IPS DF 19.7 (cell line): ENCODE results near the gene WDR59.
"Not testable (repeated sequence)": the region's sequence is repeated elsewhere in the genome, so short reads cannot be mapped to it uniquely, and the experiment has no call there.

Experiments used
- DNase-seq: peaks from one replicate; pipeline ENCODE4 v3.0.0-alpha.2; 2013; ENCODE audit warnings: low read depth, low spot score

WDR59 gene

GRCh38 chr16:75013123-75013522, 28.2 kb upstream of the WDR59 start:
- not testable (repeated sequence) for DNase-seq

- DNase-seq: no peak
Observed at GRCh38 chr16:75012380-75013081, 27.6 kb upstream of the WDR59 start.

- DNase-seq: no peak
Observed at GRCh38 chr16:75011634-75012307, 26.8 kb upstream of the WDR59 start.

GRCh38 chr16:75010427-75010826, 25.5 kb upstream of the WDR59 start:
- no peak for DNase-seq

GRCh38 chr16:75007443-75007842, 22.5 kb upstream of the WDR59 start:
- no peak for DNase-seq

- DNase-seq: no peak
Observed at GRCh38 chr16:75005697-75006096, 20.8 kb upstream of the WDR59 start.

GRCh38 chr16:75004460-75004859, 19.5 kb upstream of the WDR59 start:
- no peak for DNase-seq

- no peak for DNase-seq
Observed at GRCh38 chr16:75003931-75004330, 19.0 kb upstream of the WDR59 start.

GRCh38 chr16:75002474-75002873, 17.6 kb upstream of the WDR59 start:
- no peak for DNase-seq

GRCh38 chr16:75000481-75001081, 15.7 kb upstream of the WDR59 start:
- no peak for DNase-seq

- no peak for DNase-seq
Observed at GRCh38 chr16:74999609-75000480, 14.9 kb upstream of the WDR59 start.

- DNase-seq: no peak
Observed at GRCh38 chr16:74999219-74999608, 14.3 kb upstream of the WDR59 start.

GRCh38 chr16:74998481-74999218, 13.7 kb upstream of the WDR59 start, which contains the start of gene ZNRF1:
Gene ZNRF1 (plus strand): TSS chr16:74999024. CDS start chr16:74999672, 648 bp downstream.
- DNase-seq: peak; percentile 56

GRCh38 chr16:74997042-74997491, 12.1 kb upstream of the WDR59 start:
- DNase-seq: no peak

- no peak for DNase-seq
Observed at GRCh38 chr16:74995986-74996385, 11.1 kb upstream of the WDR59 start.

- no peak for DNase-seq
Observed at GRCh38 chr16:74991593-74992403, 6.9 kb upstream of the WDR59 start.

GRCh38 chr16:74991268-74991592, 6.3 kb upstream of the WDR59 start:
- DNase-seq: no peak

GRCh38 chr16:74990832-74991231, 5.9 kb upstream of the WDR59 start:
- DNase-seq: no peak

- DNase-seq: not testable (repeated sequence)
Observed at GRCh38 chr16:74989864-74990263, 4.9 kb upstream of the WDR59 start.

GRCh38 chr16:74987027-74987681, 2.2 kb upstream of the WDR59 start:
- no peak for DNase-seq
